Measurements from ENCODE around the gene TEX44.

TEX44 gene

GRCh38 chr2:231556981-231557380 lies 35.7 kb upstream of the TEX44 start:
- no peaks in the 10 kb centered on the region for H3K79me2 ChIP-seq (ENCODE audit: control insufficient read depth, low read length)
- no peak overlapping the region for H3K27ac ChIP-seq (ENCODE audit: low read depth, low read length)
- no peaks in the 10 kb centered on the region for H3K9me2 ChIP-seq (replicated peaks; ENCODE audit: control insufficient read depth, low read length)
- no peaks in the 10 kb centered on the region for H3K36me3 ChIP-seq (ENCODE audit: control insufficient read depth, low read length)
- H3K4me3 ChIP-seq (ENCODE audit: low read length), result no peak overlapping the region
- no peaks in the 10 kb centered on the region for H3K27me3 ChIP-seq (ENCODE audit: control insufficient read depth, low read length)
- H3K4me2 ChIP-seq (ENCODE audit: low read length), result no peak overlapping the region
- H3K4me1 ChIP-seq (ENCODE audit: control insufficient read depth, low read length), result no peaks in the 10 kb centered on the region
- peaks cover 11% of the 10 kb centered on the region for H3K9me3 ChIP-seq (ENCODE audit: control insufficient read depth, insufficient read depth, low read length)
- no peaks in the 10 kb centered on the region for H4K20me1 ChIP-seq (ENCODE audit: control insufficient read depth, insufficient read depth, low read depth, low read length)
- TF ChIP-seq, protein P1, sequence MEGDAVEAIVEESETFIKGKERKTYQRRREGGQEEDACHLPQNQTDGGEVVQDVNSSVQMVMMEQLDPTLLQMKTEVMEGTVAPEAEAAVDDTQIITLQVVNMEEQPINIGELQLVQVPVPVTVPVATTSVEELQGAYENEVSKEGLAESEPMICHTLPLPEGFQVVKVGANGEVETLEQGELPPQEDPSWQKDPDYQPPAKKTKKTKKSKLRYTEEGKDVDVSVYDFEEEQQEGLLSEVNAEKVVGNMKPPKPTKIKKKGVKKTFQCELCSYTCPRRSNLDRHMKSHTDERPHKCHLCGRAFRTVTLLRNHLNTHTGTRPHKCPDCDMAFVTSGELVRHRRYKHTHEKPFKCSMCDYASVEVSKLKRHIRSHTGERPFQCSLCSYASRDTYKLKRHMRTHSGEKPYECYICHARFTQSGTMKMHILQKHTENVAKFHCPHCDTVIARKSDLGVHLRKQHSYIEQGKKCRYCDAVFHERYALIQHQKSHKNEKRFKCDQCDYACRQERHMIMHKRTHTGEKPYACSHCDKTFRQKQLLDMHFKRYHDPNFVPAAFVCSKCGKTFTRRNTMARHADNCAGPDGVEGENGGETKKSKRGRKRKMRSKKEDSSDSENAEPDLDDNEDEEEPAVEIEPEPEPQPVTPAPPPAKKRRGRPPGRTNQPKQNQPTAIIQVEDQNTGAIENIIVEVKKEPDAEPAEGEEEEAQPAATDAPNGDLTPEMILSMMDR (IDR thresholded peaks at IDR 0.05; ENCODE audit: low read depth, low read length, poor library complexity, severe bottlenecking), result no peak
- no peak for TF ChIP-seq EZH2phosphoT487 (IDR thresholded peaks at IDR 0.05; ENCODE audit: borderline replicate concordance, low read length)
- no peaks in the 10 kb centered on the region for H3F3A ChIP-seq (ENCODE audit: control insufficient read depth, insufficient read depth)

- no peaks in the 10 kb centered on the region for H3K36me3 ChIP-seq (ENCODE audit: control insufficient read depth, low read length)
- H3K9me3 ChIP-seq (ENCODE audit: control insufficient read depth, insufficient read depth, low read length), result peaks cover 8% of the 10 kb centered on the region
- H3K27ac ChIP-seq (ENCODE audit: low read depth, low read length), result no peak overlapping the region
- no peaks in the 10 kb centered on the region for H3K79me2 ChIP-seq (ENCODE audit: control insufficient read depth, low read length)
- no peaks in the 10 kb centered on the region for H3K4me1 ChIP-seq (ENCODE audit: control insufficient read depth, low read length)
- TF ChIP-seq, protein P1 (IDR thresholded peaks at IDR 0.05; ENCODE audit: low read depth, low read length, poor library complexity, severe bottlenecking), result peak; percentile 83
- TF ChIP-seq EZH2phosphoT487 (IDR thresholded peaks at IDR 0.05; ENCODE audit: borderline replicate concordance, low read length), result no peak
- no peaks in the 10 kb centered on the region for H4K20me1 ChIP-seq (ENCODE audit: control insufficient read depth, insufficient read depth, low read depth, low read length)
- no peak overlapping the region for H3K4me3 ChIP-seq (ENCODE audit: low read length)
- H3F3A ChIP-seq (ENCODE audit: control insufficient read depth, insufficient read depth), result no peaks in the 10 kb centered on the region
- no peaks in the 10 kb centered on the region for H3K27me3 ChIP-seq (ENCODE audit: control insufficient read depth, low read length)
- no peak overlapping the region for H3K4me2 ChIP-seq (ENCODE audit: low read length)
- H3K9me2 ChIP-seq (replicated peaks; ENCODE audit: control insufficient read depth, low read length), result no peaks in the 10 kb centered on the region
Measured at GRCh38 chr2:231557571-231558217, 35.0 kb upstream of the TEX44 start.

DNA sequence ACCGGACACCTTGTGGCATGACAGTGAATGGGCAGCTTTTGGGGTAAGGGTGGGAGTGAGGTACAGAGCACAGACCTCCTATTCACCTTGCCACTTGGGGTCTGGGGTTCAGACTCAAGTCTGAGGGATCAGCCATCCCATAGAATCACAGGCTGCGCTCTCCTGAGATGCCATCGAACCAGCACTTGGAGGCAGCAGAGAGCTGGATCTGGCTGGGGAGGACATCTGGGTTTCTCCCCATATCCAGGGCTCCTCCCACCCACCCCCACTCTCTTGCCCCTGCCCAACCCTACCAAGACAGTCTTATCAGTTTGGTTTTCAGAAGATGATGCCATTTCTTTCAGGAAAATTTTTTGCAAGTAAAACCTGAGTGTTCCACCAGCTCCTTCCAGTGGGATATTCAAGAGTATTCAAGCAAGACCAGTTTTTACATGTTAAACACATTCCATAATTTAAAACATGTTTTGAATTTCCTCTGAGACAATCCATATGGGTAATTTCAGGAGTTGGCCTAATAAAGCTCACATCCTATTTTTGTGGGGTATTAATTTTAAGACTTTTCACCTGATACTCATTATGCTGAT lies 29.2 kb upstream of the TEX44 start:
- H3K27me3 ChIP-seq (ENCODE audit: control insufficient read depth, low read length), result no peaks in the 10 kb centered on the region
- H3K4me1 ChIP-seq (ENCODE audit: control insufficient read depth, low read length), result peaks cover 5% of the 10 kb centered on the region
- H3K4me3 ChIP-seq (ENCODE audit: low read length), result no peak overlapping the region
- H4K20me1 ChIP-seq (ENCODE audit: control insufficient read depth, insufficient read depth, low read depth, low read length), result no peaks in the 10 kb centered on the region
- no peaks in the 10 kb centered on the region for H3K79me2 ChIP-seq (ENCODE audit: control insufficient read depth, low read length)
- no peak overlapping the region for H3K27ac ChIP-seq (ENCODE audit: low read depth, low read length)
- no peaks in the 10 kb centered on the region for H3K9me2 ChIP-seq (replicated peaks; ENCODE audit: control insufficient read depth, low read length)
- no peaks in the 10 kb centered on the region for H3K9me3 ChIP-seq (ENCODE audit: control insufficient read depth, insufficient read depth, low read length)
- H3K36me3 ChIP-seq (ENCODE audit: control insufficient read depth, low read length), result no peaks in the 10 kb centered on the region
- no peaks in the 10 kb centered on the region for H3F3A ChIP-seq (ENCODE audit: control insufficient read depth, insufficient read depth)
- no peak for TF ChIP-seq EZH2phosphoT487 (IDR thresholded peaks at IDR 0.05; ENCODE audit: borderline replicate concordance, low read length)
- TF ChIP-seq, protein P1 (IDR thresholded peaks at IDR 0.05; ENCODE audit: low read depth, low read length, poor library complexity, severe bottlenecking), result peak; percentile 46
- H3K4me2 ChIP-seq (ENCODE audit: low read length), result no peak overlapping the region
